Neural cell (in vitro differentiated cells): ENCODE data around the gene RIN2. TPM values are rescaled to one million over a fixed set of nuclear protein-coding genes. Genes with fewer than 3 reads are reported as not detected.

Source experiments
- H2AFZ ChIP-seq: fragments of 200-600, 300-800 bp; sonication (generic), shearing (Covaris generic); 2 replicates; pipeline ENCODE4 v1.6.0; 2014; ENCODE audit warnings: low read depth, mild to moderate bottlenecking, antibody characterized with exemption, low read length, moderate library complexity
- H3F3A ChIP-seq: fragments of 200-600 bp; shearing (Covaris generic); 2 replicates; pipeline ENCODE4 v1.6.1; 2016; ENCODE audit warnings: mild to moderate bottlenecking, moderate library complexity, mixed read lengths, antibody characterized with exemption, low read length; ENCODE audit not compliant: insufficient read depth, poor library complexity, severe bottlenecking
- H3K27ac ChIP-seq: fragments of 200-600, 300-800 bp; sonication (generic), shearing (Covaris generic); 2 replicates; pipeline ENCODE4 v1.5.1; 2014; ENCODE audit warnings: mild to moderate bottlenecking, low read length, moderate library complexity
- H3K27me3 ChIP-seq: fragments of 300-800, 200-600 bp; sonication (generic), shearing (Covaris generic); 2 replicates; pipeline ENCODE4 v1.6.0; 2014; ENCODE audit warnings: mild to moderate bottlenecking, low read depth, low read length, moderate library complexity; ENCODE audit not compliant: insufficient read depth
- H3K36me3 ChIP-seq: fragments of 300-800, 200-600 bp; sonication (generic), shearing (Covaris generic); 2 replicates; pipeline ENCODE4 v1.5.1; 2014; ENCODE audit warnings: mild to moderate bottlenecking, antibody characterized with exemption, low read length, moderate library complexity; ENCODE audit not compliant: insufficient read depth
- H3K4me2 ChIP-seq: fragments of 300-800, 200-600 bp; sonication (generic), shearing (Covaris generic); 2 replicates; pipeline ENCODE4 v1.6.0; 2014; ENCODE audit warnings: mild to moderate bottlenecking, low read length
- H3K4me3 ChIP-seq: fragments of 300-800, 200-600 bp; sonication (generic), shearing (Covaris generic); 2 replicates; pipeline ENCODE4 v1.5.1; 2014; ENCODE audit warnings: mild to moderate bottlenecking, low read length, moderate library complexity
- H3K79me2 ChIP-seq: fragments of 200-600 bp; shearing (Covaris generic); replicated peaks from 2 replicates; pipeline ENCODE4 v1.6.0; 2014; ENCODE audit warnings: mild to moderate bottlenecking, low read length, moderate library complexity; ENCODE audit not compliant: insufficient read depth
- H3K9ac ChIP-seq: fragments of 300-800, 200-600 bp; sonication (generic), shearing (Covaris generic); 2 replicates; pipeline ENCODE4 v1.6.1; 2016; ENCODE audit warnings: mild to moderate bottlenecking, low read length, mixed read lengths
- H3K9me2 ChIP-seq: fragments of 200-600 bp; shearing (Covaris generic); 2 replicates; pipeline ENCODE4 v1.6.1; 2016; ENCODE audit warnings: mild to moderate bottlenecking, low read length, mixed read lengths; ENCODE audit not compliant: insufficient read depth
- H3K9me3 ChIP-seq: fragments of 200-600, 300-800 bp; sonication (generic), shearing (Covaris generic); 2 replicates; pipeline ENCODE4 v1.6.1; 2016; ENCODE audit warnings: mild to moderate bottlenecking, mixed run types, low read length, moderate library complexity, mixed read lengths
- H4K20me1 ChIP-seq: fragments of 200-600 bp; shearing (Covaris generic); 2 replicates; pipeline ENCODE4 v1.6.1; 2016; ENCODE audit warnings: mild to moderate bottlenecking, mixed run types; ENCODE audit not compliant: insufficient read depth
- CTCF ChIP-seq: fragments of 450-650 bp; IDR thresholded peaks from 2 replicates; pipeline ENCODE4 v1.5.1; 2014; ENCODE audit warnings: antibody characterized with exemption, mild to moderate bottlenecking, moderate library complexity; ENCODE audit not compliant: poor library complexity, severe bottlenecking
- EP300 ChIP-seq: fragments of 450-650 bp; conservative IDR thresholded peaks from 2 replicates; pipeline ENCODE4 v1.6.1; 2014; ENCODE audit warnings: antibody characterized with exemption, mild to moderate bottlenecking, moderate library complexity; ENCODE audit not compliant: poor library complexity, severe bottlenecking
- EZH2 ChIP-seq: fragments of 200-600, 300-800 bp; shearing (Covaris generic), sonication (generic); IDR thresholded peaks from 2 replicates; pipeline ENCODE4 v1.6.1; 2014; ENCODE audit warnings: antibody characterized with exemption, low read length, borderline replicate concordance, mild to moderate bottlenecking; ENCODE audit not compliant: insufficient read depth, poor library complexity, severe bottlenecking
- MXI1 ChIP-seq: fragments of 450-650 bp; conservative IDR thresholded peaks from 2 replicates; pipeline ENCODE4 v1.6.1; 2014; ENCODE audit warnings: antibody characterized with exemption, mild to moderate bottlenecking; ENCODE audit not compliant: poor library complexity, severe bottlenecking
- POLR2AphosphoS5 ChIP-seq: IDR thresholded peaks from 2 replicates; pipeline ENCODE4 v1.6.1; 2012
- RAD21 ChIP-seq: fragments of 450-650 bp; conservative IDR thresholded peaks from 2 replicates; pipeline ENCODE4 v1.6.1; 2014; ENCODE audit warnings: antibody characterized with exemption, mild to moderate bottlenecking, moderate library complexity
- SMC3 ChIP-seq: fragments of 450-650 bp; conservative IDR thresholded peaks from 2 replicates; pipeline ENCODE4 v1.6.1; 2014; ENCODE audit warnings: antibody characterized with exemption, mild to moderate bottlenecking, moderate library complexity; ENCODE audit not compliant: poor library complexity
- TAF1 ChIP-seq: IDR thresholded peaks from 2 replicates; pipeline ENCODE4 v1.6.1; 2012; ENCODE audit warnings: low read depth
- polyA plus RNA-seq: library from polyadenylated mRNA; depleted of rRNA; stranded (reverse); fragments of >200 nt; gene quantifications from 2 replicates; pipeline ENCODE4 v1.2.3, GENCODE V29; 2014
- TF ChIP-seq, protein P1 (sequence below): IDR thresholded peaks from 2 replicates; pipeline ENCODE4 v1.6.1; 2012; ENCODE audit warnings: borderline replicate concordance

The RIN2 gene
- polyA plus RNA-seq, 1 donor from 2014 or later = 4.7 TPM

- H3K36me3 ChIP-seq = no peaks in the 10 kb centered on the region
- H2AFZ ChIP-seq = no peak overlapping the region
- no peak for TF ChIP-seq MXI1
- TF ChIP-seq TAF1 = no peak
- no peak for TF ChIP-seq POLR2AphosphoS5
- TF ChIP-seq SMC3 = no peak
- no peak for TF ChIP-seq RAD21
- no peak for TF ChIP-seq EP300
- TF ChIP-seq, protein P1, sequence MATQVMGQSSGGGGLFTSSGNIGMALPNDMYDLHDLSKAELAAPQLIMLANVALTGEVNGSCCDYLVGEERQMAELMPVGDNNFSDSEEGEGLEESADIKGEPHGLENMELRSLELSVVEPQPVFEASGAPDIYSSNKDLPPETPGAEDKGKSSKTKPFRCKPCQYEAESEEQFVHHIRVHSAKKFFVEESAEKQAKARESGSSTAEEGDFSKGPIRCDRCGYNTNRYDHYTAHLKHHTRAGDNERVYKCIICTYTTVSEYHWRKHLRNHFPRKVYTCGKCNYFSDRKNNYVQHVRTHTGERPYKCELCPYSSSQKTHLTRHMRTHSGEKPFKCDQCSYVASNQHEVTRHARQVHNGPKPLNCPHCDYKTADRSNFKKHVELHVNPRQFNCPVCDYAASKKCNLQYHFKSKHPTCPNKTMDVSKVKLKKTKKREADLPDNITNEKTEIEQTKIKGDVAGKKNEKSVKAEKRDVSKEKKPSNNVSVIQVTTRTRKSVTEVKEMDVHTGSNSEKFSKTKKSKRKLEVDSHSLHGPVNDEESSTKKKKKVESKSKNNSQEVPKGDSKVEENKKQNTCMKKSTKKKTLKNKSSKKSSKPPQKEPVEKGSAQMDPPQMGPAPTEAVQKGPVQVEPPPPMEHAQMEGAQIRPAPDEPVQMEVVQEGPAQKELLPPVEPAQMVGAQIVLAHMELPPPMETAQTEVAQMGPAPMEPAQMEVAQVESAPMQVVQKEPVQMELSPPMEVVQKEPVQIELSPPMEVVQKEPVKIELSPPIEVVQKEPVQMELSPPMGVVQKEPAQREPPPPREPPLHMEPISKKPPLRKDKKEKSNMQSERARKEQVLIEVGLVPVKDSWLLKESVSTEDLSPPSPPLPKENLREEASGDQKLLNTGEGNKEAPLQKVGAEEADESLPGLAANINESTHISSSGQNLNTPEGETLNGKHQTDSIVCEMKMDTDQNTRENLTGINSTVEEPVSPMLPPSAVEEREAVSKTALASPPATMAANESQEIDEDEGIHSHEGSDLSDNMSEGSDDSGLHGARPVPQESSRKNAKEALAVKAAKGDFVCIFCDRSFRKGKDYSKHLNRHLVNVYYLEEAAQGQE = no peak
- no peak for TF ChIP-seq CTCF
- no peak for TF ChIP-seq EZH2
- H4K20me1 ChIP-seq = no peaks in the 10 kb centered on the region
- no peak overlapping the region for H3K27ac ChIP-seq
- H3K27me3 ChIP-seq = no peaks in the 10 kb centered on the region
- H3F3A ChIP-seq = no peaks in the 10 kb centered on the region
- H3K9ac ChIP-seq = no peak overlapping the region
- H3K9me2 ChIP-seq = no peaks in the 10 kb centered on the region
- H3K4me2 ChIP-seq = no peak overlapping the region
- no peak overlapping the region for H3K4me3 ChIP-seq
- peaks cover 13% of the 10 kb centered on the region for H3K79me2 ChIP-seq
- H3K9me3 ChIP-seq = no peaks in the 10 kb centered on the region
Measured at GRCh38 chr20:19778404-19778803, 20.3 kb downstream of the RIN2 start.

GRCh38 chr20:19779634-19780033, 21.6 kb downstream of the RIN2 start:
- Histone ChIP-seq H3K4me3 (no peak overlapping the region), H3F3A (no peaks in the 10 kb centered on the region), H4K20me1 (no peaks in the 10 kb centered on the region), H3K36me3 (no peaks in the 10 kb centered on the region), H3K9me2 (no peaks in the 10 kb centered on the region), H3K27ac (no peak overlapping the region), H3K9me3 (no peaks in the 10 kb centered on the region), H2AFZ (no peak overlapping the region), H3K9ac (no peak overlapping the region), H3K27me3 (no peaks in the 10 kb centered on the region), H3K79me2 (peaks cover 8% of the 10 kb centered on the region), H3K4me2 (no peak overlapping the region)
- TF ChIP-seq EZH2 (no peak), TAF1 (no peak), MXI1 (no peak), SMC3 (no peak), POLR2AphosphoS5 (no peak)
- TF ChIP-seq, protein P1 = no peak
